GM12878 (cell line): ENCODE measurements around the gene SPATA12. TPM values are rescaled to one million over a fixed set of nuclear protein-coding genes. Genes with fewer than 3 reads are reported as not detected.

Source experiments
- ATAC-seq: fragments of 200-7000 bp; cut with Tn5 transposase; 3 replicates; pipeline ENCODE4 v1.9.1; 2020; ENCODE audit warnings: mild to moderate bottlenecking, moderate library complexity
- BruUV-seq: library from RNA; stranded (reverse); fragments of 400-500 nt; replicated peaks from 2 replicates; lab custom pipeline; 2021; lab: Mats Ljungman, UMichigan
- CTCF ChIA-PET: fragments of 300-600 bp; sonication (Branson Sonifier 250); formaldehyde crosslinking; extraction: SDS; loops from one replicate; lab custom pipeline; 2021; ENCODE audit warnings: inconsistent platforms; lab: Yijun Ruan, JAX
- POLR2A ChIA-PET: fragments of 350-600 bp; formaldehyde crosslinking; extraction: SDS; loops from one replicate; lab custom pipeline; 2021; ENCODE audit warnings: inconsistent platforms; lab: Charles Lee
- RAD21 ChIA-PET: fragments of 300-600 bp; sonication (Branson Sonifier 250); formaldehyde crosslinking; loops from one replicate; lab custom pipeline; 2023; ENCODE audit warnings: antibody characterized with exemption; ENCODE audit not compliant: unreplicated experiment; lab: Charles Lee
- SMC1A ChIA-PET: fragments of 300-600 bp; sonication (Branson Sonifier 250); formaldehyde crosslinking; loops from one replicate; lab custom pipeline; 2023; ENCODE audit not compliant: unreplicated experiment, uncharacterized antibody; lab: Charles Lee
- DNase-seq: peaks from one replicate; pipeline ENCODE4 v3.0.0-alpha.2; 2011; ENCODE audit warnings: low read depth, low spot score
- FAIRE-seq: peaks from 3 replicates; lab custom pipeline; 2011; peaks lifted over from hg19 to GRCh38; lab: Jason Lieb, UNC
- H2AFZ ChIP-seq: 2 replicates; pipeline ENCODE4 v1.6.0; 2011; ENCODE audit warnings: low read depth, low read length, control low read depth; ENCODE audit not compliant: control insufficient read depth
- H3K27ac ChIP-seq: 2 replicates; pipeline ENCODE4 v1.5.1; 2011; ENCODE audit warnings: control low read depth; ENCODE audit not compliant: control insufficient read depth, insufficient read depth
- H3K27me3 ChIP-seq, 2 experiments: replicated peaks in 1 of 2; 2 replicates each; pipeline versions ENCODE4 v1.6.0 to v1.6.1; 2011; ENCODE audit warnings: low read length in 1 of 2; ENCODE audit not compliant: control insufficient read depth in 2 of 2, insufficient read depth in 2 of 2
- H3K36me3 ChIP-seq, 2 experiments: 2 replicates each; pipeline ENCODE4 v1.5.1; 2011; ENCODE audit warnings: low read length in 1 of 2; ENCODE audit not compliant: control insufficient read depth in 2 of 2, insufficient read depth in 2 of 2
- H3K4me1 ChIP-seq: 2 replicates; pipeline ENCODE4 v1.6.1; 2011; ENCODE audit warnings: mild to moderate bottlenecking, low read length, moderate library complexity, mixed read lengths; ENCODE audit not compliant: control insufficient read depth, insufficient read depth
- H3K4me2 ChIP-seq: 2 replicates; pipeline ENCODE4 v1.6.0; 2011; ENCODE audit warnings: control low read depth; ENCODE audit not compliant: control insufficient read depth, insufficient read depth
- H3K4me3 ChIP-seq: fragments of 200-600 bp; sonication (generic); 2 replicates; pipeline ENCODE4 v1.5.1; 2016
- H3K79me2 ChIP-seq: 2 replicates; pipeline ENCODE4 v1.6.0; 2011; ENCODE audit warnings: low read length; ENCODE audit not compliant: control insufficient read depth, insufficient read depth
- H3K9ac ChIP-seq: 2 replicates; pipeline ENCODE4 v1.8.0; 2011; ENCODE audit warnings: low read length, control low read depth, mixed read lengths; ENCODE audit not compliant: control insufficient read depth, insufficient read depth
- H3K9me3 ChIP-seq: replicated peaks from 3 replicates; pipeline ENCODE4 v1.5.1; 2011; ENCODE audit warnings: mild to moderate bottlenecking, low read length; ENCODE audit not compliant: control insufficient read depth, insufficient read depth
- H4K20me1 ChIP-seq: 2 replicates; pipeline ENCODE4 v1.6.0; 2011; ENCODE audit not compliant: control insufficient read depth, insufficient read depth
- DPF2 ChIP-seq: fragments of 450-650 bp; IDR thresholded peaks from 2 replicates; pipeline ENCODE4 v1.6.1; 2017; ENCODE audit warnings: mild to moderate bottlenecking
- FOXM1 ChIP-seq: IDR thresholded peaks from 2 replicates; pipeline ENCODE4 v1.6.1; 2012; ENCODE audit warnings: low read depth, mild to moderate bottlenecking, inconsistent platforms, low read length, moderate library complexity
- LARP7 ChIP-seq: fragments of 450-650 bp; IDR thresholded peaks from 2 replicates; pipeline ENCODE4 v1.6.1; 2017; ENCODE audit warnings: mild to moderate bottlenecking
- RAD51 ChIP-seq: fragments of 450-650 bp; IDR thresholded peaks from 2 replicates; pipeline ENCODE4 v1.6.1; 2016; ENCODE audit warnings: moderate library complexity, mild to moderate bottlenecking, inconsistent platforms
- TARDBP ChIP-seq: IDR thresholded peaks from 2 replicates; pipeline ENCODE4 v1.6.1; 2016; ENCODE audit warnings: borderline replicate concordance
- TBL1XR1 ChIP-seq: IDR thresholded peaks from 2 replicates; pipeline ENCODE4 v1.6.1; 2012; ENCODE audit warnings: low read depth, low read length, improper control_type of control experiment
- ZNF274 ChIP-seq: IDR thresholded peaks from one replicate; pipeline ENCODE4 v1.8.0; 2011; ENCODE audit not compliant: insufficient read length, insufficient read depth
- WGBS: methylation state at CpG from one replicate; pipeline ENCODE4 v1.1.6; 2016; ENCODE audit warnings: low lambda C conversion rate; ENCODE audit not compliant: insufficient replicate concordance, insufficient coverage; ENCODE audit errors: missing lambda C conversion rate; 5-methylcytosine and 5-hydroxymethylcytosine counted together
- in situ Hi-C: fragments of 300-500 bp; cut with MboI; formaldehyde crosslinking; loops from 9 replicates; pipeline ENCODE4 v1.14.3; 2018; ENCODE audit warnings: mixed read lengths
- intact Hi-C: fragments of 100-400 bp; cut with micrococcal nuclease; formaldehyde crosslinking; loops from one replicate; pipeline ENCODE4 v1.14.2; 2022; ENCODE audit not compliant: unreplicated experiment
- polyA plus RNA-seq, 11 experiments: library from polyadenylated mRNA; depleted of rRNA in 4 of 11; unstranded in 6 of 11; stranded (reverse) in 5 of 11; fragments of >200 nt; fragmentation: Nextera tagmentation in 4 of 11; fragmentation: Illumina TruSeq in 1 of 11; extraction: Ambion mirVana in 4 of 11; extraction: Trizol in 1 of 11; gene quantifications; 1 replicate in 1 of 11; 2 replicates in 10 of 11; pipeline versions ENCODE4 v1.2.1 to v1.2.3, GENCODE V29; 2011 to 2016; ENCODE audit warnings: inconsistent platforms in 2 of 11, missing spikeins in 2 of 11, low read depth in 1 of 11
- total RNA-seq, 4 experiments: library from RNA; depleted of rRNA in 3 of 4; stranded (reverse); fragments of >200 nt in 3 of 4; fragmentation: Illumina TruSeq in 1 of 4; extraction: Trizol in 1 of 4; gene quantifications; 2 replicates each; pipeline versions ENCODE4 v1.2.1 to v1.2.3, GENCODE V29; 2013 to 2021
- TF ChIP-seq, protein P1 (sequence below): fragments of 450-650 bp; IDR thresholded peaks from 2 replicates; pipeline ENCODE4 v1.6.1; 2017; ENCODE audit warnings: mild to moderate bottlenecking, moderate library complexity
- TF ChIP-seq, protein P2 (sequence below): fragments of 450-650 bp; IDR thresholded peaks from 2 replicates; pipeline ENCODE4 v1.6.1; 2018; ENCODE audit warnings: borderline replicate concordance, mild to moderate bottlenecking; ENCODE audit not compliant: partially characterized antibody
- TF ChIP-seq, protein P3 (sequence below): fragments of 450-650 bp; formaldehyde crosslinking; IDR thresholded peaks from 2 replicates; pipeline ENCODE4 v1.4.0; 2022; ENCODE audit warnings: mild to moderate bottlenecking, moderate library complexity

SPATA12 gene
- total and polyA plus RNA-seq, 10 of the 15 experiments (the other 5 are each of a cell fraction or from before 2014, with no cell fraction given): 0.03 to 0.69 (median 0.37) TPM

DNA sequence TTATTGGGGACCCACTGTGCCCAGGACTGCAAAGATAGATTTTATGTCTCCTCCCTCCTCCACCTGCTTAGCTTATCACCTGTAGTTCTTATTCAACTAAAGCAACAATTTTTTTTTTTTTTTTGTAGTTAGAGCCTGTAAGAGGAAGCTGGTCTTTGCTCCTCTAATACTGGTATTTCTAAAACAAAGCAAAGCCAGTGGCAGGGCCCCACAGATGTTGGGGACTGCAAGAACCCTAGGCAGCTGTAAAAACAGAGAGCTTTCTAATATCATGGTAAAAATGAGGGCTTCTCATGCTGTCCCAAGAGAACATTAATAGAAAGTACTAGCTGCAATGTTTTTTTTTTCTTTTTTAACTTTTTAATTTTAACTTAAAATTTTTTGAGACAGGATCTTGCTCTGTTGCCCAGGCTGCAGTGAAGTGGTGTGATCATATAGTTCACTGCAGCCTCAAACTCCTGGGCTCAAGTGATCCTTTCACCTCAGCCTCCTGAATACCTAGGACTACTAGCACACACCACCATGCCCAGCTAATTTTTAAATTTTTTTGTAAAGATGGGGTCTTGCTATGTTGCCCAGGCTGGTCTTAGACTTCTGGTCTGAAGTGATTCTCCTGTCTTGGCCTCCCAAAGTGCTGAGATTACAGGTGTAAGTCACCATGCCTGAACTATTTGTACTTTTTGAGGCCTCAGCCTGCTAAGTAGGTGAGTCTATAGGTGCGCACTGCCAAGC, 27.1 kb downstream of the SPATA12 start:
- Histone ChIP-seq H3K4me3 (no peak overlapping the region), H3K4me2 (no peak overlapping the region), H4K20me1 (no peaks in the 10 kb centered on the region), H3K79me2 (no peaks in the 10 kb centered on the region), H3K9ac (no peak overlapping the region), H2AFZ (no peak overlapping the region), H3K27me3 (no peaks in the 10 kb centered on the region), H3K36me3 (no peaks in the 10 kb centered on the region), H3K9me3 (no peaks in the 10 kb centered on the region), H3K4me1 (no peaks in the 10 kb centered on the region), H3K27ac (no peak overlapping the region)
- ChIA-PET CTCF (interaction anchor here (0.7 to 1.3 kb wide), 5 partner anchors 9 to 98 kb away, joined by 3 to 4 read pairs (median 3); no protein-coding TSS in a partner anchor), SMC1A (interaction anchor here (1.0 to 1.2 kb wide), 2 partner anchors 8 to 12 kb away, joined by 3 read pairs; no protein-coding TSS in a partner anchor), POLR2A (no interaction called here), RAD21 (interaction anchor here (0.9 kb wide), 1 partner anchor 71 kb away, joined by 4 read pairs; no protein-coding TSS in a partner anchor)
- BruUV-seq: no TSS peak
- in situ Hi-C loops (no loop called here), intact Hi-C loops (no loop called here)
- no peak for DNase-seq
- 100% methylated on average over 1 of the region's 1 CpG for WGBS
- FAIRE-seq: no peak
- ATAC-seq: no peak
- TF ChIP-seq, protein P1, sequence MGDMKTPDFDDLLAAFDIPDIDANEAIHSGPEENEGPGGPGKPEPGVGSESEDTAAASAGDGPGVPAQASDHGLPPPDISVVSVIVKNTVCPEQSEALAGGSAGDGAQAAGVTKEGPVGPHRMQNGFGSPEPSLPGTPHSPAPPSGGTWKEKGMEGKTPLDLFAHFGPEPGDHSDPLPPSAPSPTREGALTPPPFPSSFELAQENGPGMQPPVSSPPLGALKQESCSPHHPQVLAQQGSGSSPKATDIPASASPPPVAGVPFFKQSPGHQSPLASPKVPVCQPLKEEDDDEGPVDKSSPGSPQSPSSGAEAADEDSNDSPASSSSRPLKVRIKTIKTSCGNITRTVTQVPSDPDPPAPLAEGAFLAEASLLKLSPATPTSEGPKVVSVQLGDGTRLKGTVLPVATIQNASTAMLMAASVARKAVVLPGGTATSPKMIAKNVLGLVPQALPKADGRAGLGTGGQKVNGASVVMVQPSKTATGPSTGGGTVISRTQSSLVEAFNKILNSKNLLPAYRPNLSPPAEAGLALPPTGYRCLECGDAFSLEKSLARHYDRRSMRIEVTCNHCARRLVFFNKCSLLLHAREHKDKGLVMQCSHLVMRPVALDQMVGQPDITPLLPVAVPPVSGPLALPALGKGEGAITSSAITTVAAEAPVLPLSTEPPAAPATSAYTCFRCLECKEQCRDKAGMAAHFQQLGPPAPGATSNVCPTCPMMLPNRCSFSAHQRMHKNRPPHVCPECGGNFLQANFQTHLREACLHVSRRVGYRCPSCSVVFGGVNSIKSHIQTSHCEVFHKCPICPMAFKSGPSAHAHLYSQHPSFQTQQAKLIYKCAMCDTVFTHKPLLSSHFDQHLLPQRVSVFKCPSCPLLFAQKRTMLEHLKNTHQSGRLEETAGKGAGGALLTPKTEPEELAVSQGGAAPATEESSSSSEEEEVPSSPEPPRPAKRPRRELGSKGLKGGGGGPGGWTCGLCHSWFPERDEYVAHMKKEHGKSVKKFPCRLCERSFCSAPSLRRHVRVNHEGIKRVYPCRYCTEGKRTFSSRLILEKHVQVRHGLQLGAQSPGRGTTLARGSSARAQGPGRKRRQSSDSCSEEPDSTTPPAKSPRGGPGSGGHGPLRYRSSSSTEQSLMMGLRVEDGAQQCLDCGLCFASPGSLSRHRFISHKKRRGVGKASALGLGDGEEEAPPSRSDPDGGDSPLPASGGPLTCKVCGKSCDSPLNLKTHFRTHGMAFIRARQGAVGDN: no peak
- no peak for TF ChIP-seq ZNF274
- no peak for TF ChIP-seq DPF2
- TF ChIP-seq RAD51: no peak
- TF ChIP-seq LARP7: no peak
- TF ChIP-seq, protein P2, sequence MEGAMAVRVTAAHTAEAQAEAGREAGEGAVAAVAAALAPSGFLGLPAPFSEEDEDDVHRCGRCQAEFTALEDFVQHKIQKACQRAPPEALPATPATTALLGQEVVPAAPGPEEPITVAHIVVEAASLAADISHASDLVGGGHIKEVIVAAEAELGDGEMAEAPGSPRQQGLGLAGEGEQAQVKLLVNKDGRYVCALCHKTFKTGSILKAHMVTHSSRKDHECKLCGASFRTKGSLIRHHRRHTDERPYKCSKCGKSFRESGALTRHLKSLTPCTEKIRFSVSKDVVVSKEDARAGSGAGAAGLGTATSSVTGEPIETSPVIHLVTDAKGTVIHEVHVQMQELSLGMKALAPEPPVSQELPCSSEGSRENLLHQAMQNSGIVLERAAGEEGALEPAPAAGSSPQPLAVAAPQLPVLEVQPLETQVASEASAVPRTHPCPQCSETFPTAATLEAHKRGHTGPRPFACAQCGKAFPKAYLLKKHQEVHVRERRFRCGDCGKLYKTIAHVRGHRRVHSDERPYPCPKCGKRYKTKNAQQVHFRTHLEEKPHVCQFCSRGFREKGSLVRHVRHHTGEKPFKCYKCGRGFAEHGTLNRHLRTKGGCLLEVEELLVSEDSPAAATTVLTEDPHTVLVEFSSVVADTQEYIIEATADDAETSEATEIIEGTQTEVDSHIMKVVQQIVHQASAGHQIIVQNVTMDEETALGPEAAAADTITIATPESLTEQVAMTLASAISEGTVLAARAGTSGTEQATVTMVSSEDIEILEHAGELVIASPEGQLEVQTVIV: no peak
- no peak for TF ChIP-seq TBL1XR1
- TF ChIP-seq, protein P3, sequence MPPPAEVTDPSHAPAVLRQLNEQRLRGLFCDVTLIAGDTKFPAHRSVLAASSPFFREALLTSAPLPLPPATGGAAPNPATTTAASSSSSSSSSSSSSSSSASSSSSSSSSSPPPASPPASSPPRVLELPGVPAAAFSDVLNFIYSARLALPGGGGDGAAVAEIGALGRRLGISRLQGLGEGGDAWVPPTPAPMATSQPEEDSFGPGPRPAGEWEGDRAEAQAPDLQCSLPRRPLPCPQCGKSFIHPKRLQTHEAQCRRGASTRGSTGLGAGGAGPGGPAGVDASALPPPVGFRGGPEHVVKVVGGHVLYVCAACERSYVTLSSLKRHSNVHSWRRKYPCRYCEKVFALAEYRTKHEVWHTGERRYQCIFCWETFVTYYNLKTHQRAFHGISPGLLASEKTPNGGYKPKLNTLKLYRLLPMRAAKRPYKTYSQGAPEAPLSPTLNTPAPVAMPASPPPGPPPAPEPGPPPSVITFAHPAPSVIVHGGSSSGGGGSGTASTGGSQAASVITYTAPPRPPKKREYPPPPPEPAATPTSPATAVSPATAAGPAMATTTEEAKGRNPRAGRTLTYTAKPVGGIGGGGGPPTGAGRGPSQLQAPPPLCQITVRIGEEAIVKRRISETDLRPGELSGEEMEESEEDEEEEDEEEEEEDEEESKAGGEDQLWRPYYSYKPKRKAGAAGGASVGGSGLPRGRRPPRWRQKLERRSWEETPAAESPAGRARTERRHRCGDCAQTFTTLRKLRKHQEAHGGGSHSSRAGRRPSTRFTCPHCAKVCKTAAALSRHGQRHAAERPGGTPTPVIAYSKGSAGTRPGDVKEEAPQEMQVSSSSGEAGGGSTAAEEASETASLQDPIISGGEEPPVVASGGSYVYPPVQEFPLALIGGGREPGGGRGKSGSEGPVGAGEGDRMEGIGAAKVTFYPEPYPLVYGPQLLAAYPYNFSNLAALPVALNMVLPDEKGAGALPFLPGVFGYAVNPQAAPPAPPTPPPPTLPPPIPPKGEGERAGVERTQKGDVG (CRISPR knock-in tag): no peak
- no peak for TF ChIP-seq TARDBP
- TF ChIP-seq FOXM1: no peak
